Caco-2 (cell line): ENCODE data around the gene GRM7. TPM values are rescaled to one million over a fixed set of nuclear protein-coding genes. Genes with fewer than 3 reads are reported as not detected.

ENCODE experiments used
- BruUV-seq: library from RNA; stranded (reverse); fragments of 400-500 nt; replicated peaks from 2 replicates; lab custom pipeline; 2021; lab: Mats Ljungman, UMichigan
- CTCF ChIA-PET: fragments of 300-600 bp; sonication (Branson Sonifier 250); formaldehyde crosslinking; loops from one replicate; lab custom pipeline; 2022; ENCODE audit warnings: antibody characterized with exemption; lab: Charles Lee
- POLR2A ChIA-PET: fragments of 300-600 bp; sonication (Branson Sonifier 250); formaldehyde crosslinking; loops from one replicate; lab custom pipeline; 2022; ENCODE audit warnings: antibody characterized with exemption; lab: Charles Lee
- DNase-seq, 2 experiments: peaks; one replicate each; pipeline versions ENCODE4 v3.0.0 to v3.0.0-alpha.2; 2020 to 2022
- H3K27me3 ChIP-seq: replicated peaks from 2 replicates; pipeline ENCODE4 v1.6.0; 2011; ENCODE audit warnings: low read length; ENCODE audit not compliant: control insufficient read depth, insufficient read depth
- H3K36me3 ChIP-seq: 2 replicates; pipeline ENCODE4 v1.5.1; 2011; ENCODE audit warnings: low read length; ENCODE audit not compliant: control insufficient read depth, insufficient read depth
- H3K4me1 ChIP-seq: fragments of 250-450 bp; sonication (Bioruptor Pico); 2 replicates; pipeline ENCODE4 v1.5.1; 2020; ENCODE audit warnings: mild to moderate bottlenecking
- H3K4me3 ChIP-seq: 2 replicates; pipeline ENCODE4 v1.5.1; 2011; ENCODE audit warnings: low read depth, mild to moderate bottlenecking, control low read depth, low read length
- H3K9me3 ChIP-seq: fragments of 250-450 bp; sonication (Bioruptor Pico); 2 replicates; pipeline ENCODE4 v1.5.1; 2020; ENCODE audit warnings: mild to moderate bottlenecking, moderate library complexity
- H3K27ac Mint-ChIP-seq: one replicate; pipeline ENCODE4 v1.8.0; 2022; ENCODE audit warnings: mixed read lengths; ENCODE audit not compliant: unreplicated experiment
- H3K27me3 Mint-ChIP-seq: one replicate; pipeline ENCODE4 v1.8.0; 2022; ENCODE audit warnings: mixed read lengths; ENCODE audit not compliant: insufficient read depth, unreplicated experiment
- H3K36me3 Mint-ChIP-seq: one replicate; pipeline ENCODE4 v1.8.0; 2022; ENCODE audit warnings: mild to moderate bottlenecking, mixed read lengths; ENCODE audit not compliant: insufficient read depth, unreplicated experiment
- H3K4me1 Mint-ChIP-seq: one replicate; pipeline ENCODE4 v1.8.0; 2022; ENCODE audit warnings: low read depth, mixed read lengths; ENCODE audit not compliant: unreplicated experiment
- H3K4me3 Mint-ChIP-seq: one replicate; pipeline ENCODE4 v1.8.0; 2022; ENCODE audit warnings: mild to moderate bottlenecking, moderate library complexity, mixed read lengths; ENCODE audit not compliant: unreplicated experiment
- H3K9me3 Mint-ChIP-seq: one replicate; pipeline ENCODE4 v1.8.0; 2022; ENCODE audit warnings: mixed read lengths; ENCODE audit not compliant: unreplicated experiment
- CTCF ChIP-seq, 2 experiments: fragments of 200-600 bp in 1 of 2; IDR thresholded peaks; 1 replicate in 1 of 2; 2 replicates in 1 of 2; pipeline versions ENCODE4 v1.5.1 to v1.8.0; 2011 to 2022; ENCODE audit warnings: antibody characterized with exemption in 1 of 2, control low read depth in 1 of 2, inconsistent platforms in 1 of 2, low read depth in 1 of 2, low read length in 1 of 2, mild to moderate bottlenecking in 1 of 2, moderate library complexity in 1 of 2; ENCODE audit not compliant: insufficient read depth in 1 of 2, severe bottlenecking in 1 of 2, unreplicated experiment in 1 of 2
- intact Hi-C: fragments of 100-400 bp; cut with micrococcal nuclease; formaldehyde crosslinking; loops from one replicate; pipeline ENCODE4 v1.10.0; 2022; ENCODE audit not compliant: unreplicated experiment
- total RNA-seq: library from RNA; stranded (reverse); gene quantifications from 2 replicates; pipeline ENCODE4 v1.2.3, GENCODE V29; 2022

GRM7 gene
- total RNA-seq, 1 experiment from 2014 or later = not detected

DNA sequence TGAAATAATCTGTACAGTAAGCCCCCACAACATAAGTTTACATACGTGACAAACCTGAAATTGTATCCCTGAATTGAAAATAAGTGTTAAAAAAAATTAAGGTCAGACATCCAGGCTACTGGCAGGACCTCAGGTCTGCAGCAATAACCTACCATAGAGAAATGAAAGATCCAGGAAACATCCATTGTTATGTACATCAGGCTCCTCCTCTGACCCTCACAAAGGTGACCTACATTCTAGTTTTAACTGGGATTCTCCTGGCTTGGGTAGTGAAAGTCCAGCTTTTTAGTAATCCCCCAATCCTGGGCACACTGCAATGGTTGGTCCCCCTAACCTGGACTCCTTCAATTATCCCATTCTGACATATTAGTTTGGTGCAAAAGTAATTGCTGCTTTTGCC lies 891.1 kb downstream of the GRM7 start:
- BruUV-seq = no TSS peak
- intact Hi-C loops = no loop called here
- Histone ChIP-seq H3K27me3 (no peaks in the 10 kb centered on the region; the same call in 1 of the 2 replicates), H3K4me1 (no peaks in the 10 kb centered on the region), H3K9me3 (no peaks in the 10 kb centered on the region), H3K36me3 (no peaks in the 10 kb centered on the region), H3K4me3 (no peak overlapping the region)
- H3K4me1 Mint-ChIP-seq = no peaks in the 10 kb centered on the region
- H3K27ac Mint-ChIP-seq = no peak overlapping the region
- CTCF ChIA-PET = no interaction called here
- no peak overlapping the region for H3K4me3 Mint-ChIP-seq
- POLR2A ChIA-PET = no interaction called here
- no peak for TF ChIP-seq CTCF (IDR thresholded peaks at IDR 0.05; ENCODE audit: insufficient read depth in 1 of 2, low read depth in 1 of 2, low read length in 1 of 2, severe bottlenecking in 1 of 2, unreplicated experiment in 1 of 2)
- no peaks in the 10 kb centered on the region for H3K9me3 Mint-ChIP-seq
- no peaks in the 10 kb centered on the region for H3K36me3 Mint-ChIP-seq
- H3K27me3 Mint-ChIP-seq = peaks cover 6% of the 10 kb centered on the region
- no peak for DNase-seq

- no peaks in the 10 kb centered on the region for H3K4me1 ChIP-seq
- no peak overlapping the region for H3K27ac Mint-ChIP-seq
- no peak overlapping the region for H3K4me3 Mint-ChIP-seq
- H3K36me3 Mint-ChIP-seq = no peaks in the 10 kb centered on the region
- peaks cover 3% of the 10 kb centered on the region for H3K27me3 Mint-ChIP-seq
- no peak overlapping the region for H3K4me3 ChIP-seq
- BruUV-seq = no TSS peak
- TF ChIP-seq CTCF (IDR thresholded peaks at IDR 0.05; ENCODE audit: insufficient read depth in 1 of 2, low read depth in 1 of 2, low read length in 1 of 2, severe bottlenecking in 1 of 2, unreplicated experiment in 1 of 2) = no peak
- H3K4me1 Mint-ChIP-seq = no peaks in the 10 kb centered on the region
- intact Hi-C loops = no loop called here
- H3K9me3 ChIP-seq = no peaks in the 10 kb centered on the region
- no peaks in the 10 kb centered on the region for H3K36me3 ChIP-seq
- ChIA-PET POLR2A (no interaction called here), CTCF (no interaction called here)
- no peak for DNase-seq
- H3K9me3 Mint-ChIP-seq = no peaks in the 10 kb centered on the region
- no peaks in the 10 kb centered on the region for H3K27me3 ChIP-seq
Measured at GRCh38 chr3:7754653-7755441, 893.9 kb downstream of the GRM7 start.

- Histone ChIP-seq H3K36me3 (no peaks in the 10 kb centered on the region), H3K9me3 (no peaks in the 10 kb centered on the region), H3K27me3 (no peaks in the 10 kb centered on the region), H3K4me3 (no peak overlapping the region), H3K4me1 (no peaks in the 10 kb centered on the region)
- H3K27me3 Mint-ChIP-seq = no peaks in the 10 kb centered on the region
- no peaks in the 10 kb centered on the region for H3K36me3 Mint-ChIP-seq
- H3K4me3 Mint-ChIP-seq = no peak overlapping the region
- no peak for DNase-seq
- CTCF ChIA-PET = no interaction called here
- no peaks in the 10 kb centered on the region for H3K4me1 Mint-ChIP-seq
- H3K9me3 Mint-ChIP-seq = no peaks in the 10 kb centered on the region
- BruUV-seq = no TSS peak
- TF ChIP-seq CTCF (IDR thresholded peaks at IDR 0.05; ENCODE audit: insufficient read depth in 1 of 2, low read depth in 1 of 2, low read length in 1 of 2, severe bottlenecking in 1 of 2, unreplicated experiment in 1 of 2) = no peak
- intact Hi-C loops = no loop called here
- no peak overlapping the region for H3K27ac Mint-ChIP-seq
- POLR2A ChIA-PET = no interaction called here
Measured at GRCh38 chr3:7759630-7760029, 898.7 kb downstream of the GRM7 start.
